ENCODE measurements around the gene KRTAP12-4. TPM values are rescaled to one million over a fixed set of nuclear protein-coding genes. Genes with fewer than 3 reads are reported as not detected.
"Not testable (repeated sequence)": the region's sequence is repeated elsewhere in the genome, so short reads cannot be mapped to it uniquely, and the experiment has no call there.

The KRTAP12-4 gene
- total RNA-seq, 6 experiments from 2014 or later = not detected

DNA sequence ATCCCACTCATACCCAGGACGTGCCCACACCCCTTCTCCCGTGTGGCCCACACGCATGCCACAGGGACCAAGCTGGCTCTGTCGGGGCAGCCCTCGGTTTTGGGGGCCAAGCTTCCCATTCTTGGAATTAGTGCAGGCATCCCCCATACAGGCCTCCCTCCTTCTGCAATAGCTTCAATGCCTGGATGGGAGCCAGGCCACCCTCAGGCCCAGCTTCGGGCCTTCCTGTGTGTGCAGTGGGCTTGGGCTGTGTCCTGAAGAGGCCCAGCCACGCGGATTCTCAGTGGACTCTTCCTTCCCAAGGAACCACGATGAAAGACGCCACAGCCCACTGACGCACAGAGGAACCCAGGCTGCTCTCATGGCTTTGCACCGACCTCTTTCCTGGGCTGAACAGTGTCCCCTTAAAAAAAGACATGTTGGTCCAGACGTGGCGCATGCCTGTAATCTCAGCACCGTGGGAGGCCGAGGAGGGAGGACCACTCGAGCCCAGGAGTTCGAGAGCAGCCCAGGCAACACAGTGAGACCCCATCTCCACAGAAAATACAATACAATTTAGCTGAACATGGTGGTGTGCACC, 4.8 kb downstream of the KRTAP12-4 start:
- peaks cover 10% of the 10 kb centered on the region for H3K27me3 Mint-ChIP-seq (ENCODE audit: insufficient read depth)
- TF ChIP-seq, protein P1, sequence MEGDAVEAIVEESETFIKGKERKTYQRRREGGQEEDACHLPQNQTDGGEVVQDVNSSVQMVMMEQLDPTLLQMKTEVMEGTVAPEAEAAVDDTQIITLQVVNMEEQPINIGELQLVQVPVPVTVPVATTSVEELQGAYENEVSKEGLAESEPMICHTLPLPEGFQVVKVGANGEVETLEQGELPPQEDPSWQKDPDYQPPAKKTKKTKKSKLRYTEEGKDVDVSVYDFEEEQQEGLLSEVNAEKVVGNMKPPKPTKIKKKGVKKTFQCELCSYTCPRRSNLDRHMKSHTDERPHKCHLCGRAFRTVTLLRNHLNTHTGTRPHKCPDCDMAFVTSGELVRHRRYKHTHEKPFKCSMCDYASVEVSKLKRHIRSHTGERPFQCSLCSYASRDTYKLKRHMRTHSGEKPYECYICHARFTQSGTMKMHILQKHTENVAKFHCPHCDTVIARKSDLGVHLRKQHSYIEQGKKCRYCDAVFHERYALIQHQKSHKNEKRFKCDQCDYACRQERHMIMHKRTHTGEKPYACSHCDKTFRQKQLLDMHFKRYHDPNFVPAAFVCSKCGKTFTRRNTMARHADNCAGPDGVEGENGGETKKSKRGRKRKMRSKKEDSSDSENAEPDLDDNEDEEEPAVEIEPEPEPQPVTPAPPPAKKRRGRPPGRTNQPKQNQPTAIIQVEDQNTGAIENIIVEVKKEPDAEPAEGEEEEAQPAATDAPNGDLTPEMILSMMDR (IDR thresholded peaks at IDR 0.05) = no peak
- H3K27ac Mint-ChIP-seq = no peak overlapping the region
- H3K36me3 Mint-ChIP-seq (ENCODE audit: low read depth) = peaks cover 12% of the 10 kb centered on the region
- DNase-seq = no peak
- H3K4me1 Mint-ChIP-seq (ENCODE audit: low read depth) = no peaks in the 10 kb centered on the region
- H3K9me3 Mint-ChIP-seq = peaks cover 52% of the 10 kb centered on the region
- no peak overlapping the region for H3K4me3 Mint-ChIP-seq

DNA sequence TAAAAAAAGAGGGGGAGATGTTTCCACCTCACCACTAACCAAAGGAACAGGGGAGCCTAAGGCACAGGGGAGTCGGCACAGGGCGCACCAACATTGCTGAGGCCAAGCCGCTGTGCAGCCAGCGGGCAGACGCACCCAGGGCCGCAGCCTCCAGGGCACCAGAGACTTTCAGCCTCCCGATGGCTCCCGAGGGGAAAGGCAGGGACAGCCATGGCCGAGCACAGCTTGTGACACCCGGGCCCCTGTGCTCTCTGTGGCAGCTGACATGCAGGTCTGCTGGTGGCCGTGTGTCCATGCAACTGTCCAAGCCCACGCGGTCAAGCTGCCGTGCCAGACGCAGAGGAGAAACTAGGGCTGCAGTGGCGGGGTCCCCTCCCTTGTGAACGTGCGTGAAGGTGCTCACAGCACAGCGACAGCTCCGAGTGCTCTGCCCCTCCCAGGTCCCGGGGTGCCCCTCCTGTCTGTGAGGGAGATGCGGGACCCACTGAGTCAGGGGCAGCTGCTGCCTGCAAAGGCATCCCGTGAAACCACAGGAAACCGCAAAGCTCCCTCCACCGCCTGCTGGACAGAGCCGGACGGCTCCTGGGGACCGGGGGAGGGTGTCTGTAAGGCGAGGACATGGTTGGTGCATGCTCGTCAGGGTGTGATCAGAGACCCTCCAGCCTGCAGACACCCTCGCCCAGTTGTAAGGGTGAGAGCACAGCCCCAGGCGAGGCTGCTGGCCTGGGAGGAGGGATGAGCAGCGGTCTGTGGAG, 5.7 kb downstream of the KRTAP12-4 start:
- Mint-ChIP-seq H3K4me3 (no peak overlapping the region), H3K27ac (no peak overlapping the region), H3K36me3 (ENCODE audit: low read depth) (peaks cover 21% of the 10 kb centered on the region), H3K9me3 (peaks cover 58% of the 10 kb centered on the region), H3K27me3 (ENCODE audit: insufficient read depth) (peaks cover 8% of the 10 kb centered on the region), H3K4me1 (ENCODE audit: low read depth) (no peaks in the 10 kb centered on the region)
- TF ChIP-seq, protein P1 (IDR thresholded peaks at IDR 0.05) = no peak
- DNase-seq = no peak

DNA sequence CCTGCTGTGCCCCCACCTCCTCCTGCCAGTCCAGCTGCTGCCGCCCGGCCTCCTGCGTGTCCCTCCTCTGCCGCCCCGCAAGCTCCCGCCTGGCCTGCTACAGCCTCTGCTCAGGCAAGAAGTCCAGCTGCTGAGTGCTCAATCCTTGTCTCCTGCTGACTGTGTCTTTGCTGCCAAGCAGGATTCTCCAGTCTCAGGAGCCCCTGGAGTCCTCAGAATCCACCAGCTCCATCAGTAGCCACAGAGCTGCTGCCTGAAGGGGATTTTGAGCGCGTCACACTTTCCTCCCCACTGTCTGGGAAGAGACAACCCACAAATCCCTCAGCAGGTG, 7.3 kb downstream of the KRTAP12-4 start:
- Mint-ChIP-seq H3K27me3 (ENCODE audit: insufficient read depth) (peaks cover 5% of the 10 kb centered on the region), H3K4me1 (ENCODE audit: low read depth) (no peaks in the 10 kb centered on the region), H3K4me3 (no peak overlapping the region), H3K9me3 (peaks cover 56% of the 10 kb centered on the region), H3K27ac (no peak overlapping the region), H3K36me3 (ENCODE audit: low read depth) (peaks cover 23% of the 10 kb centered on the region)
- no peak for DNase-seq
- TF ChIP-seq, protein P1 (IDR thresholded peaks at IDR 0.05) = no peak

DNA sequence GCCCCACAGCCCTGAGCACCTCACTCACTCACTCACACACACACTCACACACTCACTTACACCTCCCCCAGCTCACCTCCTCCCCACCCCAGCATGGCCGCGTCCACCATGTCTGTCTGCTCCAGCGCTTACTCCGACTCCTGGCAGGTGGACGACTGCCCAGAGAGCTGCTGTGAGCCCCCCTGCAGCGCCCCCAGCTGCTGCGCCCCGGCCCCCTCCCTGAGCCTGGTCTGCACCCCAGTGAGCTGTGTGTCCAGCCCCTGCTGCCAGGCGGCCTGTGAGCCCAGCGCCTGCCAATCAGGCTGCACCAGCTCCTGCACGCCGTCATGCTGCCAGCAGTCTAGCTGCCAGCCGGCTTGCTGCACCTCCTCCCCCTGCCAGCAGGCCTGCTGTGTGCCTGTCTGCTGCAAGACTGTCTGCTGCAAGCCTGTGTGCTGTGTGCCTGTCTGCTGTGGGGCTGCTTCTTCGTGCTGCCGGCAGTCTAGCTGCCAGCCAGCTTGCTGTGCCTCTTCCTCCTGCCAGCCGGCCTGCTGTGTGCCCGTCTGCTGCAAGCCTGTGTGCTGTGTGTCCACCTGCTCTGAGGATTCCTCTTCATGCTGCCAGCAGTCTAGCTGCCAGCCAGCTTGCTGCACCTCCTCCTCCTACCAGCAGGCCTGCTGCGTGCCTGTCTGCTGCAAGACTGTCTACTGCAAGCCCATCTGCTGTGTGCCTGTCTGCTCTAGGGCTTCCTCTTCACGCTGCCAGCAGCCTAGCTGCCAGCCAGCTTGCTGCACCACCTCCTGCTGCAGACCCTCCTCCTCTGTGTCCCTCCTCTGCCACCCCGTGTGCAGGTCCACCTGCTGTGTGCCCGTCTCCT, 7.9 kb downstream of the KRTAP12-4 start, which contains the start of gene KRTAP10-11:
Gene KRTAP10-11, plus strand, starts transcription at position 49 of the 856 bp plus-strand sequence. Its CDS starts 45 bp downstream, at position 94.
- H3K4me3 Mint-ChIP-seq; H3K4me1 Mint-ChIP-seq (ENCODE audit: low read depth); H3K27me3 Mint-ChIP-seq (ENCODE audit: insufficient read depth); H3K27ac Mint-ChIP-seq; DNase-seq: not testable (repeated sequence)
- H3K9me3 Mint-ChIP-seq = peaks cover 58% of the 10 kb centered on the region
- peaks cover 23% of the 10 kb centered on the region for H3K36me3 Mint-ChIP-seq (ENCODE audit: low read depth)

DNA sequence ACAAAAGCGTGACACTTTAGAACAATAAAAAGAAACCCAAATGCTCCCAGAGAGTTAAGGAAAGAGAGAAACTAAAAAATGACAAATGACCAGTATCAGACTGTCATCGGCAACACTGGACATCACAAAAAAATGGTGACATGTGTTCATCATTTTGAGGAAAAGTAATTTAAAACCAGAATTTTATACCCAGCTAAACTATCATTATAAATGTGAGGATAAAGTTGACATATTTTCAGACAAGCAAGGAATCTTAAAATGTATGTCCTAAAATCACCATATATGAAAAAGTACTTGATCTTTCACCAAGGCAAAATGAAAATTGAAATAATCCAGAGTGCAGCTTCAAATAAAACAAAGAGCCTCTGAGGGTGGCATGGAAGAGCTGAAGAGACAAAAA, 9.6 kb downstream of the KRTAP12-4 start:
- peaks cover 4% of the 10 kb centered on the region; the same call in 1 of the 2 replicates for H3K27me3 Mint-ChIP-seq (ENCODE audit: insufficient read depth)
- TF ChIP-seq, protein P1 (IDR thresholded peaks at IDR 0.05) = no peak
- H3K9me3 Mint-ChIP-seq = peaks cover 63% of the 10 kb centered on the region
- peaks cover 28% of the 10 kb centered on the region for H3K36me3 Mint-ChIP-seq (ENCODE audit: low read depth)
- no peak for DNase-seq
- H3K4me1 Mint-ChIP-seq (ENCODE audit: low read depth) = no peaks in the 10 kb centered on the region
- no peak overlapping the region for H3K4me3 Mint-ChIP-seq
- H3K27ac Mint-ChIP-seq = no peak overlapping the region
